Activated B cell treated with CpG ODN at 0.5 μM for 24 hours (primary cell): ENCODE measurements around the gene PLCXD1. TPM values are rescaled to one million over a fixed set of nuclear protein-coding genes. Genes with fewer than 3 reads are reported as not detected.

Experiments
- ATAC-seq: fragments of 200-7000 bp; cut with Tn5 transposase; one replicate; pipeline ENCODE4 v1.10.0; 2021; ENCODE audit warnings: low read depth, mild to moderate bottlenecking, moderate library complexity
- CTCF ChIA-PET: fragments of 350-600 bp; sonication (Branson Sonifier 250); formaldehyde crosslinking; loops from one replicate; lab custom pipeline; 2021; ENCODE audit warnings: antibody characterized with exemption; lab: Charles Lee
- POLR2A ChIA-PET: fragments of 350-600 bp; sonication (Branson Sonifier 250); formaldehyde crosslinking; loops from one replicate; lab custom pipeline; 2021; ENCODE audit warnings: antibody characterized with exemption; lab: Charles Lee
- DNase-seq: peaks from one replicate; pipeline ENCODE4 v3.0.0; 2022
- H3K27ac Mint-ChIP-seq: one replicate; pipeline ENCODE4 v1.8.0; 2020; ENCODE audit warnings: mixed read lengths
- H3K27me3 Mint-ChIP-seq: one replicate; pipeline ENCODE4 v1.8.0; 2021; ENCODE audit warnings: mixed read lengths
- H3K36me3 Mint-ChIP-seq: one replicate; pipeline ENCODE4 v1.8.0; 2021; ENCODE audit warnings: low read depth, mixed read lengths
- H3K4me1 Mint-ChIP-seq: one replicate; pipeline ENCODE4 v1.8.0; 2021; ENCODE audit warnings: mixed read lengths
- H3K4me3 Mint-ChIP-seq: one replicate; pipeline ENCODE4 v1.8.0; 2020; ENCODE audit warnings: mild to moderate bottlenecking, mixed read lengths
- H3K9me3 Mint-ChIP-seq: one replicate; pipeline ENCODE4 v1.8.0; 2020; ENCODE audit warnings: mixed read lengths
- intact Hi-C: fragments of 100-400 bp; cut with micrococcal nuclease; formaldehyde crosslinking; loops from one replicate; pipeline ENCODE4 v1.15.1; 2024
- total RNA-seq: library from RNA; stranded (reverse); gene quantifications from 2 replicates; pipeline ENCODE4 v1.2.3, GENCODE V29; 2022
- TF ChIP-seq, protein P1 (sequence below): fragments of 200-600 bp; IDR thresholded peaks from one replicate; pipeline ENCODE4 v1.8.0; 2022; ENCODE audit warnings: antibody characterized with exemption, mild to moderate bottlenecking

The PLCXD1 gene
- total RNA-seq, 1 donor from 2014 or later = 23.8 TPM

DNA sequence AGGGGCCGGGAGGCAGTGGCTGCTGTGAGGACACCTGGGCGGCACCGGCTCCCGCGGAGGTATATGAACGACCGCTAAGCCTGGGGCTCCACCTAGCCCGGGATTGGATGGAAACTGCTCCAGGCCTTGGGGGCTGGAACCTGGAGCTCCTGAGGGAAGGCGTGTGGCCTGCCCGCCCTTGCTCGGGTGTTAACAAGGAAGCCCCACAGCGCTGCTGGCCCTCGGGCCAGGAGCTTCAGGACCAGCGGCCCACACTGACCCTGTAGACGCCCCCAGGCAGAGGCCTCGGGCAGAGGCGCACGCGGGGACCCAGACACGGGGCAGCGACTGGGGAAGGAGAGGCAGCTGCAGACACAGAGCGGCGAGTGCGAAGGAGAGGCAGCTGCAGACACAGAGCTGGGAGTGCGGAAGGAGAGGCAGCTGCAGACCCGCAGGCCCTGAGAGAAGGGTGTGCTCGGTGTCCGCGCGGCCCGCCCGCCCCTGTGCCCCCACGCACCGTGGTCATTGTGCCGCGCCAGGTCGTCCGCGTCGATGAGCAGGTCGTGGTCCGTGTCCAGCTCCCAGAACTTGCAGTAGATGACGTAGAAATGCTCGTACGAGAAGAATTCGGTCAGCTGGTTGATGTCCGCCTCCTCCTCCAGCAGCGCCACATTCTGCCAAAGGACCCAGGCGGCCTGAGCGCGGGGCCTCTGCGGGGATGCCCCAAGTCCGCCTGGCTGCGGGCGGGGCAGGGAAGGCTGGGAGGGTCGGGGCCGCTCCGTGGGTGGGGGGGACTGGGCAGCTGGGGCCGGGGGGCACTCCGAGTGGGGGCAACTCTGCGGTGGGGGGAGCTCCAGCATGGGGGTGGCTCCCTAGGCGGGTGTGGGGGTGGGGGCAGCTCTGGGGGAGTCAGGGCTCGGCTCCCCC lies 64.1 kb downstream of the PLCXD1 start:
- peaks cover 22% of the 10 kb centered on the region for H3K36me3 Mint-ChIP-seq
- no peaks in the 10 kb centered on the region for H3K27me3 Mint-ChIP-seq
- no peak overlapping the region for H3K4me3 Mint-ChIP-seq
- ATAC-seq (no peak), DNase-seq (no peak)
- TF ChIP-seq, protein P1, sequence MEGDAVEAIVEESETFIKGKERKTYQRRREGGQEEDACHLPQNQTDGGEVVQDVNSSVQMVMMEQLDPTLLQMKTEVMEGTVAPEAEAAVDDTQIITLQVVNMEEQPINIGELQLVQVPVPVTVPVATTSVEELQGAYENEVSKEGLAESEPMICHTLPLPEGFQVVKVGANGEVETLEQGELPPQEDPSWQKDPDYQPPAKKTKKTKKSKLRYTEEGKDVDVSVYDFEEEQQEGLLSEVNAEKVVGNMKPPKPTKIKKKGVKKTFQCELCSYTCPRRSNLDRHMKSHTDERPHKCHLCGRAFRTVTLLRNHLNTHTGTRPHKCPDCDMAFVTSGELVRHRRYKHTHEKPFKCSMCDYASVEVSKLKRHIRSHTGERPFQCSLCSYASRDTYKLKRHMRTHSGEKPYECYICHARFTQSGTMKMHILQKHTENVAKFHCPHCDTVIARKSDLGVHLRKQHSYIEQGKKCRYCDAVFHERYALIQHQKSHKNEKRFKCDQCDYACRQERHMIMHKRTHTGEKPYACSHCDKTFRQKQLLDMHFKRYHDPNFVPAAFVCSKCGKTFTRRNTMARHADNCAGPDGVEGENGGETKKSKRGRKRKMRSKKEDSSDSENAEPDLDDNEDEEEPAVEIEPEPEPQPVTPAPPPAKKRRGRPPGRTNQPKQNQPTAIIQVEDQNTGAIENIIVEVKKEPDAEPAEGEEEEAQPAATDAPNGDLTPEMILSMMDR = no peak
- intact Hi-C loops = no loop called here
- ChIA-PET CTCF (no interaction called here), POLR2A (no interaction called here)
- no peak overlapping the region for H3K27ac Mint-ChIP-seq
- no peaks in the 10 kb centered on the region for H3K9me3 Mint-ChIP-seq
- no peaks in the 10 kb centered on the region for H3K4me1 Mint-ChIP-seq

DNA sequence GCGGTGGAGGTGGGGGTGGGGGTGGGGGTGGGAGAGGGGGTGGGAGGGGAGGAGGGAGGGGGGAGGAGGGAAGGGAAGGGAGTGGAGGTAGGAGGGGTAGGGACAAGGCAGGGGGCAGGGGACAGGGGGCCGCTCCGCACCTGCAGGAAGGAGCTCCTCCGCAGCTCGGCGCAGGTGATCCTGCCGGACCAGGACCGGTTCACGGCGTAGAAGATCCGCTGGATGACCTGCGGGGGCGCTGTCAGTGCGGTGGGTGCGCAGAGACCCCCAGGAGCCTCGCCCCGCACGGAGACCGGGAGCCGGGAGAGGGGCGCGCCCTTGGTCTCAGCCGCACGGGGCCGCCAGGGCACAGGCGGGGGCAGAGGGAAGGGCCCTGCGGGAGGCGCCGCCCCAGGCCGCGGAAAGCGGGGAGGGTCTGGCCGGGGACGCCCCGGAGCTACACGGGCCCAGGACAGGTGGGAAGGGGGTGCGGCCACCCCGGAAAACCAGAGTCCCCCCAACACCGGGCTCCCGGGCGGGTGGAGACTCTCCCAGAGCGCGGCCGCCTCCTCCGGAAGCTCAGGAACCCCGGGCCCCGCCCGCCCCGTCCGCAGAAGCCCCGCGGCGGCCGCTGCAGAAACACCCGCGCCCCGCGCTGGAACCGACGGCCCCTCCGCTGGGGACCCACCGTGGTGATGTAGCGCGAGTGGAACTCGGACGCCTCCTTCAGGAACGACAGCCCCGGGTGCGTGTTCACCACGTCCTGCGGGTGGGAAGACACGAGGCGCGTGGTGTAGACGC lies 65.0 kb downstream of the PLCXD1 start:
- Mint-ChIP-seq H3K4me1 (no peaks in the 10 kb centered on the region), H3K27me3 (no peaks in the 10 kb centered on the region), H3K36me3 (peaks cover 23% of the 10 kb centered on the region), H3K9me3 (no peaks in the 10 kb centered on the region), H3K27ac (no peak overlapping the region), H3K4me3 (no peak overlapping the region)
- TF ChIP-seq, protein P1 = no peak
- ChIA-PET CTCF (no interaction called here), POLR2A (no interaction called here)
- intact Hi-C loops = no loop called here
- ATAC-seq = no peak
- no peak for DNase-seq

DNA sequence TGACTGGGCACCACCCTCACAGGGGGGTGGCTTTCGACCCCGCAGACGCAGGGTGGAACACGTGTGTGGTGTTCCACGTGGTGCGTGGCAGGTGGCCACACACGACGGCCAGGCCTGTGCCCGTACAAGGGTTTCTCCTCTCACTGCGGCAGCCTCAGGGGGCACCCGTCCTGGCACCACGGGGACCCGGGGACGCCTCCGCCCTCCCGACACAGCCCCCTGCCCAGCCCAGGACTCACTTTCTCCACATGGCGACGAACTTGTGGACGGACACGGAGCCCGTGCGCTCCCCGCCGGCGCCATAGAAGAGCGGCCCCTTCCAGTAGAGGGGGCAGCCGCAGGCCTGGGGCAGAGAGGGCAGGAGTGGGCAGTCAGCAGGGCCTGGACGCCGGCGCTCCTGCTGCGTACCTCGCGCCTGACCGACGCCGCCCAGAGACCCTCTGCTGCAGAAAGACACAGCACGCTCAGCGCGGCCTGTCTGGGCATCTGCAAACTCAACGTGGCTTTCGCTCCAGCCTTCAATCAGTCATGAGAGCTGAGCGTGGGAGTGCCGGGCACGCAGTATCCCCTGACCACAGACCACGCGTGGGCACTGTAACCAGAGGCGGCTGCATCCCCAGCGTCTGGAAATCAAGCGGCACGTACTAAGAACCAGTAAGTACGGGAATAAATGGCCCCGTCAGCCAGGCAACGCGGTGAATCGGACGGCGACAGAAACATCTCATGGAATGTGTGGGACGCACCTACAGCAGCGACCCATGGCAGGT lies 66.4 kb downstream of the PLCXD1 start:
- H3K27ac Mint-ChIP-seq = no peak overlapping the region
- ATAC-seq (no peak), DNase-seq (no peak)
- TF ChIP-seq, protein P1 = no peak
- ChIA-PET POLR2A (no interaction called here), CTCF (no interaction called here)
- H3K27me3 Mint-ChIP-seq = no peaks in the 10 kb centered on the region
- no peaks in the 10 kb centered on the region for H3K4me1 Mint-ChIP-seq
- intact Hi-C loops = no loop called here
- no peak overlapping the region for H3K4me3 Mint-ChIP-seq
- H3K36me3 Mint-ChIP-seq = peaks cover 20% of the 10 kb centered on the region
- no peaks in the 10 kb centered on the region for H3K9me3 Mint-ChIP-seq

DNA sequence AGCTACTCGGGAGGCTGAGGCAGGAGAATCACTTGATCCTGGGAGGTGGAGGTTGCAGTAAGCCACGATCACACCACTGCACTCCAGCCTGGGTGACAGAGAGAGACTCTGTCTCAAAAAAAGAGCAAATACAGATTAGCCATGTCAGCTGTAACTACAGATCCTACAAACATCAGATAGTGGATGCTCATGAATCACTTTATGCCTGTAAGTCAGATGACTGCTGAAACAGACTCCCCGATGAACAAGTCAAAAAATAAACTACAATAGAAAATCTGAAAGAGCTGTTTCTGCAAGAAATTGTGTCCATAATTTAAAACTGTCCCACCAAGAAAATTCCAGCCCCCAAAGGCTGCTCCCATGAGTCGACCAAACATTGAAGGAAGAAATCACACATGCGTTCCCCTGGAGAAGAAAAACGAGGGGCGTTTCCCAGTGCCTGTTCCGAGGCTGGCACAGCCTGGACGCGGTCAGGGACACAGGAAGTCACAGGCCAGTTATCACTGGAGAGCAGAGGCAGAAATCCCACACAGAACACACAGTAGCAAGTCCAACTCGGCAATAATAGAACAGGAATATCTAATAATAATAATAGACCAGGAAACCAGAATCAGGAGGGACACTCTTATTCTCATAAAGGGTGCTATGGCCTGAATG lies 67.4 kb downstream of the PLCXD1 start:
- Mint-ChIP-seq H3K4me3 (no peak overlapping the region), H3K4me1 (no peaks in the 10 kb centered on the region), H3K9me3 (no peaks in the 10 kb centered on the region), H3K27ac (no peak overlapping the region), H3K36me3 (peaks cover 22% of the 10 kb centered on the region), H3K27me3 (no peaks in the 10 kb centered on the region)
- TF ChIP-seq, protein P1 = no peak
- ATAC-seq = no peak
- DNase-seq = no peak
- intact Hi-C loops = no loop called here
- CTCF ChIA-PET = no interaction called here
- POLR2A ChIA-PET = no interaction called here
